ENCODE data around the gene AOAH.

Gene AOAH, protein sequence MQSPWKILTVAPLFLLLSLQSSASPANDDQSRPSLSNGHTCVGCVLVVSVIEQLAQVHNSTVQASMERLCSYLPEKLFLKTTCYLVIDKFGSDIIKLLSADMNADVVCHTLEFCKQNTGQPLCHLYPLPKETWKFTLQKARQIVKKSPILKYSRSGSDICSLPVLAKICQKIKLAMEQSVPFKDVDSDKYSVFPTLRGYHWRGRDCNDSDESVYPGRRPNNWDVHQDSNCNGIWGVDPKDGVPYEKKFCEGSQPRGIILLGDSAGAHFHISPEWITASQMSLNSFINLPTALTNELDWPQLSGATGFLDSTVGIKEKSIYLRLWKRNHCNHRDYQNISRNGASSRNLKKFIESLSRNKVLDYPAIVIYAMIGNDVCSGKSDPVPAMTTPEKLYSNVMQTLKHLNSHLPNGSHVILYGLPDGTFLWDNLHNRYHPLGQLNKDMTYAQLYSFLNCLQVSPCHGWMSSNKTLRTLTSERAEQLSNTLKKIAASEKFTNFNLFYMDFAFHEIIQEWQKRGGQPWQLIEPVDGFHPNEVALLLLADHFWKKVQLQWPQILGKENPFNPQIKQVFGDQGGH

GRCh38 chr7:36723951-36724664 is at the start of gene AOAH:
Gene AOAH (minus strand): TSS chr7:36724494. CDS start chr7:36724148, 346 bp downstream.
- no peak for DNase-seq

DNA sequence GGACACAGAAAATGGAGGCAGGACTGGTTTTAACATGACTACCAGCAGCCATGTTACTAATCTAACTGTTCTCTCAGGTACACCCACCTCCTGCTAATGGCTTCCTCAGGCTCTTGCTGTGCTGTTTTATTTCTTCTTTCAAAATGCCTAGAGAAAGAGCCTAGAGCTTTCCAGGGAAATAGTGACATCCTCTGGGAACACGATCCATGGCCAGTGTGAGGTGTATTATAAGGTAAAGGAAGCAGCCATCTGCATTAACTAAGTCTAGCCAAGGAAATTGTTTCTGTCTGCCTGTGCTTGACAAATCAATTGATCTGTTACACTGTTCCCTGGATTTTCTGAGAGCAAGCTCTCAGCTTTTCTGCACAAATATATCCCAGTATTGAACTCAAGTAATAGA is 42.2 kb upstream of the AOAH start:
- no peak for DNase-seq

- DNase-seq, result no peak
Observed at GRCh38 chr7:36765605-36766004, 41.3 kb upstream of the AOAH start.

DNA sequence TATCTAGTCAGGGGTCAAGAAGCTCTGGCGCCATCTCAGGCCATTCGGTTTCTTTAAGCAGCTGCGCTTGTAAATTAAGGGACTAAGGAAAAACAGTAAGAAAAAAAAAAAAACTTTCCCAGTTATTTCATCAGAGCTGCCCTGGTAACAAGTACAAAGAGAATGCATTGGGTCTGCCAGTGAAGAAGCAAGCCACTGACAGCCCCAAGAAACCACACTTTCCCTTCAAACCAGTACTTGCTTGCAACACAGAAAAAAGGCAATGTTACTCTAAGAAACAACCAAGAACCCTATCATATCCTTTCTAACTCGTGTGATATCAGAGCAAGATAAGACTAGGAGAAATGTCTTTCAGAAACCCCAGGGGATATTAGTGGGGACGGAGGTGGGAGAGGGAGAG is 40.6 kb upstream of the AOAH start:
- no peak for DNase-seq

DNA sequence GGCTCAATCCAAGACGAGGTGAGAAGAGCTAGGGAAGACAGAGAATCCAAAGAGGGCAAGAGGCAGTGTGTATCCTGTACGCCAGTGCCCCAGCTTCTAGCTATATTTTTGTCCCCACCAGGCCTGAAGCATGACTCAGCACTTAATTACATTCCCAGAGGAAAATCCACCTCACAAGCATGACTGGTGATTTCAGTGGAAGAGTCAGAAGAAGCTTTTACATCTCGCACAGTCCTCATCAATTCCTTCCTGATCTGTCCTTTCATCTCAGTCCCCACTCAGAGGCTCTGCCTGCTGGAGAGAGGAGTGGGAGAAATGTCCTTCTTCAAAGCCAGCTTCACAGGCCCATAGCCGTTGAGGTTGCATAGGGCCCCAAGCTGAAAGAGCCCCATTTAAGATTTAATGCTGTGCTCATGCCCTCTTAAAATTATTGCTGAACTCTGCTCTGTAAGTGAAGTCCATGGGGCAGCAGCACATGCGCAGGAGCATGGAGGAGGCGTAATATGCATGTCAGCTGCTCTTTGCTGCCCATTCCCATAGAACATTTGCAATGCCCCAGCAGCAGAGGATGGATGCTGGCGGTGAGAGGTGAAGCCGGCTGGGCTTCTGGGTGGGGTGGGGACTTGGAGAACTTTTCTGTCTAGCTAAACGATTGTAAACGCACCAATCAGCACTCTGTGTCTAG is 39.0 kb upstream of the AOAH start:
- peak; percentile 20 for DNase-seq

DNA sequence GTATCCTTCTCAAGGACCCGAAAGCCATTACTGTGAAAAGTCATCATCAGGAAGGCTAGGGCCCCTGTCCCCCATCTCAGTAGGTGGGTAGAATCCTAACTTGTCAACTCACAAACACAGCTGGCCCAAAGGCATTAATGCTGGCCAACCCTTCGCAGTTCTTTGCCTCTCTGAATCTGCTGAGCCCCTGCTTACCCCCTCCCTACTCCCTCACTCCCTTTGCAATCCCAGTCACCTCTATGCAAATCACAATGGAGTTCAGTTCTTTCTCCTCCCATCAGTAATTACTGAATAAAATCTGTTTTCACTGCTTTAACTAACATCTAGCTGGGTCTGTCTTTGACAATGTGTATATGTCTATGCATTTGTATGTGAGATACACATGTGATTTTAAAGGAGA is 38.1 kb upstream of the AOAH start:
- DNase-seq, result no peak

- no peak for DNase-seq
Observed at GRCh38 chr7:36761835-36762234, 37.5 kb upstream of the AOAH start.

- no peak for DNase-seq
Observed at GRCh38 chr7:36760856-36761762, 36.8 kb upstream of the AOAH start.

- DNase-seq, result no peak
Observed at GRCh38 chr7:36758879-36759278, 34.6 kb upstream of the AOAH start.

- DNase-seq, result no peak
Observed at GRCh38 chr7:36755484-36755883, 31.2 kb upstream of the AOAH start.

GRCh38 chr7:36752026-36752711 is 27.9 kb upstream of the AOAH start:
- no peak for DNase-seq

- no peak for DNase-seq
Observed at GRCh38 chr7:36750451-36750850, 26.2 kb upstream of the AOAH start.

- peak; percentile 38 for DNase-seq
Observed at GRCh38 chr7:36749282-36749960, 25.1 kb upstream of the AOAH start.

- DNase-seq, result no peak
Observed at GRCh38 chr7:36748017-36748487, 23.8 kb upstream of the AOAH start.

DNA sequence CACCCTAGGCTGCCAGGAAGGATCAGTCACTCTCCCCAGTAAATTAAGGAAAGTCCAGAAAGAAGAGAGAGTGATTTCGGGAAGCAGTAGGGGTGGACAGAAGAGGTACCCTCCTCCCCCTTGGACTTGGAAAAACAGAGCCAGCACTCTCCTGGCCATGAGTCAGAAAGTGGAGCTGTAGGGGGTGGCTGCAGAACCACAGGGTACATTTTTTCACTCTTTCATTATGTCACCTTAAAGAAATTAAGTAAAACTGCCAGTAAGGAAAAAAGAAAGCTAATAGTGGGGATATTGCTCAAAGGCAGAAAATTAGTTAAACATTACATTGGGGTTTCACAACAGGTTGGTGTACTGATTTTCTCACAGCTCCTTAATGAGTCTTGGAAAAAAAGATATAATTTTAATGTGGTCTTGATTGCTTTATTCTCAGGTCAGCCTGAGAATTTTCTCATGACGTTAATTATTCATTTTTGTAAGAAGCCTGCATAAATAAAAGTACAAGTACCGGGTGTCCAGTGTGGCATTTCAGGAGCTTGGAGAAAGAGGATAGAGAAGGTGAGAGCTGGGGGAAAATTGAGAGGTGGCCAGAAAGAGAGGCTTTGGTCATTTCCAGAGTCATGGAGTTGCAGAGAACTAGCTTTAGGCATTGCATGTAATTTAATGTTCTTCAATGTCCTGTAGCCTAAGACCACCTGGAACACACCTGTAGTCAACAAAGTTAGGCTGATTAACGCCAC is 23.2 kb upstream of the AOAH start:
- peak; percentile 32 for DNase-seq

DNA sequence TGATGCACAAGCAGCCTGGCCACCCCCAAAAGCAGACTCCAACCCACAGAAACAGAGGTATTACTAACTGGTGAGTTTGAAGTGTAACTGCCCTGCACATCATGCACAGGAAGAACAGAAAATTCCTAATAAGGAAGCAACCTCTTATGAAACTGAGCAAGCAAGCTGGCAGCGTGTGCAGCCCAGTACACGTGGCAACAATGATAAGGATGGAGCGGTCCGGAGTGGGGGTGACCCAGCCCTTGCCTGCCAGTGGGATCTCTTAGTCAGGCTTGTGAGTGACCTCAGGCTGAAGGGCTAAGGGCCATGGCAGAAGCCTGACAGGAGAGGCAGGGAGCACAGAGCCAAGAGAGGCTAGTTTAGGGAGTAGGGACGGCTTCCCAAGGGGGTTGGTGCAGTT is 22.1 kb upstream of the AOAH start:
- no peak for DNase-seq

DNA sequence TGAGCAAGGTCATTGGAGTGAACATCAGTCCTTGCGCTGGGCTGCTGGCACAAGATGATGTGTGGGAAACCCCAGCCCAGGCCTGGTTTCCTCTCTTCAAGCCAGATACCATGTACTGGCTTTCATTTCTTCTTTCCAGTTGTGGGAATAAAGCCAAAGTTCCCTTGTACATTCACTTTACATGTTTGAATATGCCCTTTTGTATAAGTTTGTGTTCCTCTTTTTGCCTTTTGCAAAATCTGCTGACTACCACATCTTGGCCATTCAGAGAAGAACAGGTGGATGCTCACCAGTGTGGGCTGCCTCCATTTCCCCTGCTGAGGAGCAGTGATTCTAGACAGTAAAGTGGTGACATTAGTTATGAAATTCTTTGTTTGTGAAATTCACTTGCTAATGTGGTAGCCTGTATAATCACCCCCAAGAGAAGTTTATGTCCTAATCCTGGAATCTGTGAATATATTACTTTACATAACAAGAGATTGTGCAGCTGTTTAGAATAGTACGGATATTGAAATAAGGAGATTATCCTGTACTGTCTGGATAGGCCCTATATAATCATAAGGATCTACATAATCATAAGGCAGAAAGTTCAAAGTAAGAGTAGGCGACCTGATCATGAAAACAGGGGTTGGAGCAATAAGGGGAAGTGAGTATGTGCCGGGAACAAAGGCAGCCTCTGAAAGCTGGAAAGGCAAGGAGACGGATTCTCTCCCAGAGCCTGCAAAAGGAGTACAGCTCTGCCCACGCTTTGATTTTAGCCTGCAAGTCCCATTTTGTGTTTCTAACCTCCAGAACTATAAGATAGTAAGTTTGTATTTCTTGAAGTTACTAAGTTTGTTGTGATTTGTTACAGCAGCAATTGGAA is 18.8 kb upstream of the AOAH start:
- no peak for DNase-seq

DNA sequence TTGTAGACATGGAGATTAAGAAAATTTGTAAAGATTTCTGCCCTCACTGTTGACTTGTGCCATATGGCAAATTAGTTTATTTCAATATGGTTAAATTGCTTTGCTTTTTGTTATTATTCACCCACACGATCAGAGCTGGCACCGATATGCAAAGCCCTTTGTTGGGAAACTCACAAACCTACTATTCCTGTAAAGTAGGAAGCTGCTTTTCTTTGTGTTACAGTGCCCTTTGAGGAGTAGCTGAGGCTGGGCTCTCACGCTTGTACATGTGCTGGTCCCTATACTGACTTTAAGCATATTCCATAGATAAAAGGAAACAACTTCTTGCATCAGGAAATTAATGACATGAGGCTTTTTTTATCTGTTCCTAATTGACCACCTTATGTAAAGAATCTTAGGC is 17.6 kb upstream of the AOAH start:
- DNase-seq, result no peak

DNA sequence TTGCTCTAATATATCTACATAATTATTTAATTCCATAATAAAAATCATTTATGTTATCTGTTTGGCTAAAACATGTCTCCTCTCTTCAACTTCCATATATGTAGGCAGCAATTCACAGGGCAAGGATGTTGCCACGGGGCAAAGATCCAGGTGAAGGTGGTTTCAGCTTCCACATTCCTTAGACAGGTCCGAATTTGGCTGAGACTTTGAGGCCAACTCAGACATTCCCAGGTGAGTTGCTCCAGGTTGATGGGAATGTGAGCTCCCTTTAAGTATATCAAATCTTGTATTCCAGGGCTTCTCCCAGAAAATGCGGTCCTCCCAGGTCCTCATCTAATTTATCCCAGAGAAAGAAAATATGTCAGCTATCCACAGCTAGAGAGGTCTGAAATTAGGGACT is 15.1 kb upstream of the AOAH start:
- DNase-seq, result no peak
